B cell (primary cell): Measurements from ENCODE around the gene CPED1. TPM values are rescaled to one million over a fixed set of nuclear protein-coding genes. Genes with fewer than 3 reads are reported as not detected.

ENCODE experiments used
- ATAC-seq: fragments of 200-7000 bp; cut with Tn5 transposase; one replicate; pipeline ENCODE4 v1.10.0; 2021; ENCODE audit warnings: low read depth, mild to moderate bottlenecking, moderate number of reproducible peaks, moderate library complexity
- CTCF ChIA-PET: fragments of 350-600 bp; sonication (Branson Sonifier 250); formaldehyde crosslinking; loops from one replicate; lab custom pipeline; 2021; ENCODE audit warnings: antibody characterized with exemption, inconsistent platforms; lab: Charles Lee
- POLR2A ChIA-PET: fragments of 350-600 bp; sonication (Branson Sonifier 250); formaldehyde crosslinking; loops from one replicate; lab custom pipeline; 2021; ENCODE audit warnings: antibody characterized with exemption; lab: Charles Lee
- DNase-seq: peaks from one replicate; pipeline ENCODE4 v3.0.0; 2013
- H2AFZ ChIP-seq: 2 replicates; pipeline ENCODE4 v1.6.1; 2012; ENCODE audit warnings: mild to moderate bottlenecking, low read depth, low read length; ENCODE audit not compliant: insufficient read depth, poor library complexity, severe bottlenecking
- H3K27ac ChIP-seq, 2 donors: 1 replicate in 1 of 2; 2 replicates in 1 of 2; pipeline ENCODE4 v1.5.1; 2012 to 2013; ENCODE audit warnings: low read length in 2 of 2, mild to moderate bottlenecking in 2 of 2, moderate library complexity in 1 of 2
- H3K27me3 ChIP-seq, 4 experiments: fragments of 200-600 bp in 1 of 4; sonication (generic) in 1 of 4; replicated peaks in 1 of 4; 1 replicate in 2 of 4; 2 replicates in 2 of 4; pipeline versions ENCODE4 v1.6.1 to v1.7.0; 2013 to 2016; ENCODE audit warnings: low read length in 3 of 4, mild to moderate bottlenecking in 2 of 4, mixed read lengths in 1 of 4, moderate library complexity in 1 of 4; ENCODE audit not compliant: insufficient read depth in 4 of 4, control insufficient read depth in 3 of 4; ENCODE audit errors: control extremely low read depth in 1 of 4
- H3K36me3 ChIP-seq, 2 experiments: replicated peaks in 1 of 2; 1 replicate in 1 of 2; 2 replicates in 1 of 2; pipeline versions ENCODE4 v1.6.1 to v1.7.1; 2013; ENCODE audit warnings: low read length in 1 of 2; ENCODE audit not compliant: insufficient read depth in 2 of 2, control insufficient read depth in 1 of 2; ENCODE audit errors: control extremely low read depth in 1 of 2, extremely low read depth in 1 of 2
- H3K4me1 ChIP-seq, 2 donors: fragments of 200-600 bp in 1 of 2; sonication (generic) in 1 of 2; 1 replicate in 1 of 2; 2 replicates in 1 of 2; pipeline versions ENCODE4 v1.5.1 to v1.6.1; 2013 to 2017; ENCODE audit warnings: low read length in 2 of 2; ENCODE audit not compliant: control insufficient read depth in 2 of 2, insufficient read depth in 2 of 2
- H3K4me2 ChIP-seq: replicated peaks from 2 replicates; pipeline ENCODE3; 2012; ENCODE audit warnings: mild to moderate bottlenecking, low read depth, low read length; ENCODE audit not compliant: poor library complexity, severe bottlenecking
- H3K4me3 ChIP-seq, 5 experiments: fragments of 200-600 bp in 1 of 5; sonication (generic) in 1 of 5; 1 replicate in 3 of 5; 2 replicates in 2 of 5; pipeline versions ENCODE4 v1.5.1 to v1.7.0; 2011 to 2016; ENCODE audit warnings: low read length in 4 of 5, mild to moderate bottlenecking in 4 of 5, low read depth in 2 of 5, control low read depth in 1 of 5, moderate library complexity in 1 of 5; ENCODE audit not compliant: insufficient read depth in 1 of 5; ENCODE audit errors: control extremely low read depth in 1 of 5, extremely low read depth in 1 of 5
- H3K79me2 ChIP-seq: fragments of 200-600 bp; sonication (generic); one replicate; pipeline ENCODE4 v1.6.0; 2016; ENCODE audit warnings: low read length; ENCODE audit not compliant: control insufficient read depth, insufficient read depth
- H3K9ac ChIP-seq: fragments of 200-600 bp; sonication (generic); 2 replicates; pipeline ENCODE4 v1.6.1; 2017; ENCODE audit warnings: mild to moderate bottlenecking, low read length, moderate library complexity
- H3K9me3 ChIP-seq, 3 donors: one replicate each; pipeline versions ENCODE4 v1.6.1 to v1.7.1; 2013; ENCODE audit warnings: low read length in 2 of 3; ENCODE audit not compliant: control insufficient read depth in 2 of 3, insufficient read depth in 1 of 3; ENCODE audit errors: control extremely low read depth in 1 of 3
- H4K20me1 ChIP-seq: 2 replicates; pipeline ENCODE4 v1.6.0; 2012; ENCODE audit warnings: mild to moderate bottlenecking, low read length; ENCODE audit not compliant: insufficient read depth, control insufficient read depth, poor library complexity, severe bottlenecking
- H3K27ac Mint-ChIP-seq: one replicate; pipeline ENCODE4 v1.8.0; 2021; ENCODE audit warnings: mixed read lengths
- H3K27me3 Mint-ChIP-seq: one replicate; pipeline ENCODE4 v1.8.0; 2021; ENCODE audit warnings: mixed read lengths
- H3K4me1 Mint-ChIP-seq: one replicate; pipeline ENCODE4 v1.8.0; 2021; ENCODE audit warnings: mixed read lengths
- H3K4me3 Mint-ChIP-seq: one replicate; pipeline ENCODE4 v1.8.0; 2021; ENCODE audit warnings: mixed read lengths
- H3K9me3 Mint-ChIP-seq: one replicate; pipeline ENCODE4 v1.8.0; 2022; ENCODE audit warnings: mixed read lengths; ENCODE audit not compliant: insufficient read depth
- EZH2 ChIP-seq: IDR thresholded peaks from 2 replicates; pipeline ENCODE4 v1.6.1; 2012; ENCODE audit warnings: borderline replicate concordance, low read depth, mild to moderate bottlenecking, moderate library complexity, low read length; ENCODE audit not compliant: insufficient read depth, poor library complexity, severe bottlenecking
- WGBS: methylation state at CpG from one replicate; pipeline ENCODE4 v1.1.5; 2013; ENCODE audit warnings: missing lambda C conversion rate; ENCODE audit not compliant: insufficient coverage; 5-methylcytosine and 5-hydroxymethylcytosine counted together
- intact Hi-C: fragments of 100-400 bp; cut with micrococcal nuclease; formaldehyde crosslinking; loops from one replicate; pipeline ENCODE4 v1.10.0; 2022
- polyA plus RNA-seq: library from polyadenylated mRNA; depleted of rRNA; stranded (reverse); fragments of >200 nt; gene quantifications from 2 replicates; pipeline ENCODE4 v1.2.3, GENCODE V29; 2012
- total RNA-seq, 2 donors: library from RNA; stranded (reverse); fragments of 120-200 nt in 1 of 2; gene quantifications; 1 replicate in 1 of 2; 2 replicates in 1 of 2; pipeline versions ENCODE4 v1.2.3 to v1.2.4, GENCODE V29; 2013 to 2022
- TF ChIP-seq, protein P1 (sequence below): fragments of 200-600 bp; IDR thresholded peaks from one replicate; pipeline ENCODE4 v1.8.0; 2022; ENCODE audit warnings: antibody characterized with exemption, mild to moderate bottlenecking

Gene CPED1
- total and polyA plus RNA-seq, 2 donors (not counting 1 experiment from before 2014, with no cell fraction given) = 0.44 to 3.8 TPM

DNA sequence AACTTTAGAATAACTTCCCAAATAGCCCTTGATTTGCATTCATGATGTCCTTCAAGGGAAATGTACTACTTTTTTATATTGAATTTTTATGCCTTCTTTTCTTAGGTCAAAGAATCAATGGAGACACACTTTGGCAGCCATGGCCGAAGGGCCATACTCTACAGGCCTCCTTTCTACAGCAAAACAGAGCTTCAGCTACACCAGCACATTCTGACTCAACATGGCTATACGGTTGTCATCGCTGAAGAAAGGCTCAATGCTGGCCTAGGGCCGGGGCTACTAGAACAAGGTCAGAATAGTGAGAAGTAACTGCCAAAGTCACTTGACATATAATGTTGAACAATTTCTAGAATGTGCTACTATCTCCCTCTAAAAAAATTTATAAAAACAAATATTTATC, 27.0 kb downstream of the CPED1 start:
- no peak overlapping the region for H3K4me3 Mint-ChIP-seq

GRCh38 chr7:121016966-121017365, 28.5 kb downstream of the CPED1 start:
- DNase-seq (no peak), ATAC-seq (no peak)
- no peak overlapping the region for H3K27ac Mint-ChIP-seq
- no peaks in the 10 kb centered on the region for H3K9me3 ChIP-seq
- POLR2A ChIA-PET = no interaction called here
- peaks cover 4% of the 10 kb centered on the region for H3K27me3 Mint-ChIP-seq
- no peak overlapping the region for H3K4me3 Mint-ChIP-seq
- no peak overlapping the region for H3K4me3 ChIP-seq
- H3K4me1 Mint-ChIP-seq = no peaks in the 10 kb centered on the region
- no peak overlapping the region for H3K9ac ChIP-seq
- H3K4me1 ChIP-seq = no peaks in the 10 kb centered on the region
- no peaks in the 10 kb centered on the region for H3K9me3 Mint-ChIP-seq
- intact Hi-C loops = no loop called here
- H2AFZ ChIP-seq = no peak overlapping the region
- CTCF ChIA-PET = no interaction called here
- no peak for TF ChIP-seq EZH2
- TF ChIP-seq, protein P1, sequence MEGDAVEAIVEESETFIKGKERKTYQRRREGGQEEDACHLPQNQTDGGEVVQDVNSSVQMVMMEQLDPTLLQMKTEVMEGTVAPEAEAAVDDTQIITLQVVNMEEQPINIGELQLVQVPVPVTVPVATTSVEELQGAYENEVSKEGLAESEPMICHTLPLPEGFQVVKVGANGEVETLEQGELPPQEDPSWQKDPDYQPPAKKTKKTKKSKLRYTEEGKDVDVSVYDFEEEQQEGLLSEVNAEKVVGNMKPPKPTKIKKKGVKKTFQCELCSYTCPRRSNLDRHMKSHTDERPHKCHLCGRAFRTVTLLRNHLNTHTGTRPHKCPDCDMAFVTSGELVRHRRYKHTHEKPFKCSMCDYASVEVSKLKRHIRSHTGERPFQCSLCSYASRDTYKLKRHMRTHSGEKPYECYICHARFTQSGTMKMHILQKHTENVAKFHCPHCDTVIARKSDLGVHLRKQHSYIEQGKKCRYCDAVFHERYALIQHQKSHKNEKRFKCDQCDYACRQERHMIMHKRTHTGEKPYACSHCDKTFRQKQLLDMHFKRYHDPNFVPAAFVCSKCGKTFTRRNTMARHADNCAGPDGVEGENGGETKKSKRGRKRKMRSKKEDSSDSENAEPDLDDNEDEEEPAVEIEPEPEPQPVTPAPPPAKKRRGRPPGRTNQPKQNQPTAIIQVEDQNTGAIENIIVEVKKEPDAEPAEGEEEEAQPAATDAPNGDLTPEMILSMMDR = no peak
- no peaks in the 10 kb centered on the region for H4K20me1 ChIP-seq
- H3K79me2 ChIP-seq = no peaks in the 10 kb centered on the region
- no CpG with 5 or more reads among the region's 2 CpGs for WGBS
- no peaks in the 10 kb centered on the region for H3K36me3 ChIP-seq
- H3K4me2 ChIP-seq = no peak overlapping the region
- no peaks in the 10 kb centered on the region for H3K27me3 ChIP-seq
- no peak overlapping the region for H3K27ac ChIP-seq

More for the DNA sequence above, 27.0 kb downstream of the CPED1 start:
- no peak overlapping the region for H3K9ac ChIP-seq
- H4K20me1 ChIP-seq = no peaks in the 10 kb centered on the region
- Mint-ChIP-seq H3K27ac (no peak overlapping the region), H3K9me3 (no peaks in the 10 kb centered on the region), H3K27me3 (peaks cover 4% of the 10 kb centered on the region), H3K4me1 (no peaks in the 10 kb centered on the region)
- no peaks in the 10 kb centered on the region for H3K27me3 ChIP-seq
- no peak overlapping the region for H2AFZ ChIP-seq
- ATAC-seq (no peak), DNase-seq (no peak)
- H3K79me2 ChIP-seq = no peaks in the 10 kb centered on the region
- ChIA-PET POLR2A (no interaction called here), CTCF (no interaction called here)
- no peak overlapping the region for H3K4me3 ChIP-seq
- no peak overlapping the region for H3K4me2 ChIP-seq
- H3K9me3 ChIP-seq = no peaks in the 10 kb centered on the region
- no peak for TF ChIP-seq EZH2
- TF ChIP-seq, protein P1 = no peak
- no peaks in the 10 kb centered on the region for H3K36me3 ChIP-seq
- no peaks in the 10 kb centered on the region for H3K4me1 ChIP-seq
- WGBS = 71% methylated on average over 1 of the region's 4 CpGs
- intact Hi-C loops = no loop called here
- H3K27ac ChIP-seq = no peak overlapping the region
